Measurements from ENCODE around the gene UBE2QL1. TPM values are rescaled to one million over a fixed set of nuclear protein-coding genes. Genes with fewer than 3 reads are reported as not detected.

Gene UBE2QL1
- total RNA-seq, 2 donors from 2014 or later, result 0.33 to 0.78 TPM

- no peak for ATAC-seq
- TF ChIP-seq POLR2A (IDR thresholded peaks at IDR 0.05) (no peak), CTCF (IDR thresholded peaks at IDR 0.05) (no peak)
- intact Hi-C loops (cut with DNase I), result no loop called here
Measured at GRCh38 chr5:6502421-6502820, 53.8 kb downstream of the UBE2QL1 start.

GRCh38 chr5:6503342-6503741, 54.7 kb downstream of the UBE2QL1 start:
- intact Hi-C loops (cut with DNase I), result no loop called here
- no peaks in the 10 kb centered on the region for H3K9me3 ChIP-seq
- no peak overlapping the region for H3K4me3 ChIP-seq
- DNase-seq, result no peak
- H3K27ac ChIP-seq, result no peak overlapping the region
- no peaks in the 10 kb centered on the region for H3K36me3 ChIP-seq (replicated peaks in 1 of 2; ENCODE audit: insufficient read depth in 1 of 2, low read depth in 2 of 2)
- TF ChIP-seq CTCF (IDR thresholded peaks at IDR 0.05) (no peak), POLR2A (IDR thresholded peaks at IDR 0.05) (no peak)
- no peaks in the 10 kb centered on the region for H3K4me1 ChIP-seq
- 70 to 79% methylated on average over 4 of the region's 4 CpGs for WGBS, 2 donors
- no peak for ATAC-seq
- H3K27me3 ChIP-seq, result no peaks in the 10 kb centered on the region

More at GRCh38 chr5:6502421-6502820, 53.8 kb downstream of the UBE2QL1 start:
- no peaks in the 10 kb centered on the region for H3K4me1 ChIP-seq
- no peak overlapping the region for H3K27ac ChIP-seq
- no peaks in the 10 kb centered on the region for H3K9me3 ChIP-seq
- H3K4me3 ChIP-seq, result no peak overlapping the region
- no peak for DNase-seq
- 50 to 92% methylated on average over 1 to 4 of the region's 4 CpGs for WGBS, 2 donors
- H3K36me3 ChIP-seq (replicated peaks in 1 of 2; ENCODE audit: insufficient read depth in 1 of 2, low read depth in 2 of 2), result no peaks in the 10 kb centered on the region
- no peaks in the 10 kb centered on the region for H3K27me3 ChIP-seq

- WGBS, 2 donors, result 49 to 53% methylated on average over 7 to 8 of the region's 8 CpGs
- H3K27me3 ChIP-seq, result no peaks in the 10 kb centered on the region
- DNase-seq (peak in 2 of 4 donors; percentile 31 to 44), ATAC-seq (peak; percentile 50)
- H3K36me3 ChIP-seq (replicated peaks in 1 of 2; ENCODE audit: insufficient read depth in 1 of 2, low read depth in 2 of 2), result no peaks in the 10 kb centered on the region
- H3K27ac ChIP-seq, result no peak overlapping the region
- intact Hi-C loops (cut with DNase I), result no loop called here
- no peaks in the 10 kb centered on the region for H3K9me3 ChIP-seq
- TF ChIP-seq CTCF (IDR thresholded peaks at IDR 0.05) (no peak), POLR2A (IDR thresholded peaks at IDR 0.05) (no peak)
- H3K4me1 ChIP-seq, result no peaks in the 10 kb centered on the region
- no peak overlapping the region for H3K4me3 ChIP-seq
Measured at GRCh38 chr5:6504677-6505415, 56.2 kb downstream of the UBE2QL1 start.

GRCh38 chr5:6505416-6505755, 56.7 kb downstream of the UBE2QL1 start:
- H3K9me3 ChIP-seq, result no peaks in the 10 kb centered on the region
- no peaks in the 10 kb centered on the region for H3K27me3 ChIP-seq
- intact Hi-C loops (cut with DNase I), result no loop called here
- no peak overlapping the region for H3K4me3 ChIP-seq
- DNase-seq (no peak), ATAC-seq (no peak)
- no peak overlapping the region for H3K27ac ChIP-seq
- no peaks in the 10 kb centered on the region for H3K4me1 ChIP-seq
- no peaks in the 10 kb centered on the region for H3K36me3 ChIP-seq (replicated peaks in 1 of 2; ENCODE audit: insufficient read depth in 1 of 2, low read depth in 2 of 2)
- WGBS, 2 donors, result 41 to 45% methylated on average over 3 of the region's 3 CpGs
- TF ChIP-seq CTCF (IDR thresholded peaks at IDR 0.05) (no peak), POLR2A (IDR thresholded peaks at IDR 0.05) (no peak)

All from body of pancreas (tissue), 4 donors.